Measurements from ENCODE around the gene FBXO24.

DNA sequence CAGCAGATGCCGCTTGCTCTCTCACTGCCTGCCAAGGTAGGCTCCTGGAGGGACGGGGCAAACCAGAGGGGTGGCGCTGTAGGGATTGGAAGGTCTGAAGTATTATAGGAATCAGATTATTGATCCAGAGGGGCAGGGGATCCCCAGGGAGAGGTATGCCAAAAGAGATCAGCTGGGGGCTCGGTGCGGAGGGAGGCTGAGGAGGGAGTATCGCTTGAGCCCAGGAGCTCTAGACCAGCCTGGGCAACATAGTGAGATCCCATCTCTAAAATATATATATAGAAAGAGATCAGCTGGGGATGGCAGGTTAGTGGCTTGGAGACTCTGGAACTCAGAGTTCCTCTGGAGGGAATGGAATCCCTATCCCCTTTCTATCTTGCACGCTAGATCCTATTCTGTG, 9.1 kb downstream of the FBXO24 start:
- TF ChIP-seq POLR2A (IDR thresholded peaks at IDR 0.05; ENCODE audit: low read length): no peak
- no peak for TF ChIP-seq GATA1 (IDR thresholded peaks at IDR 0.05; ENCODE audit: low read depth, low read length)
